ENCODE measurements around the gene PXYLP1.

The PXYLP1 gene

DNA sequence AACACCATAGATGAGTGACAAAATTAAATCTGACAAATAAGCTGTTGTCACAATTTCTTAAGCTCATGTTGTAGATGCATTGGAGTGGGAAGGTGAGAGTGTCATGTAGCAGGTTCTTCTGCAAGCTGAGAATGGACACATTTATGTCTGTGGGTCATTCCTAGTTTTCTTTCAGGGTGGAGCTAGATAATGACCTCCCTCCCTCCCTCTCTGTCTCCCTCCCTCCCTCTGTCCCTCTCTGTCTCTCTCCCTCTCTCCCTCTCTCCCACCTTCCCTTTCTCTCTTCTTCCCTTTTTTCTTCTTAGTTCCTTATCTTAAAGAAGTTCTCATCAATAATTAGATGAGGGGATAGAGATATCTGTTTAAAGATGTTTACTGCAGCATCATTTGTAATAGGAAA lies 36.0 kb downstream of the PXYLP1 start:
- DNase-seq (ENCODE audit: low spot score), result no peak
- TF ChIP-seq CTCF (IDR thresholded peaks at IDR 0.05; ENCODE audit: extremely low read depth, missing control alignments), result no peak

DNA sequence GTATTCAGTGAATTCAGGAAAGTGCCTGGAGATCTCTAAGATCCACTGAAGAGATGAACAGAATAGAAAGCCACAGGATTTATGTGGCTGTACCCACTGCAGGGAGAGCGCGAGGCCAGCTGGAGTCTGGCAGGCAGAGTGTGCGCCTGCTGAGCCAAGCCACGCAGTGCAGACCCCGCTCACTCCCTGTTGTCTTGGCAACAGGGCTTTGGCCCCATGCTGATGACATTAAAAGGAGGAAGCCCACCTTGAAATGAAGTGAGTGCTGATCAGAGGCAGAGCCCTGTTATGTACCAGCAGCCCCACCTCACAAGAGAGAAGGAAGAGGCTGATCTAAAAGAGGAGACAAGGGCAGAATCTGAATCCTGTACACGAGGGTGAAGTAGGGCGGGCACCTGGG lies 36.7 kb downstream of the PXYLP1 start:
- TF ChIP-seq CTCF (IDR thresholded peaks at IDR 0.05; ENCODE audit: extremely low read depth, missing control alignments), result no peak

DNA sequence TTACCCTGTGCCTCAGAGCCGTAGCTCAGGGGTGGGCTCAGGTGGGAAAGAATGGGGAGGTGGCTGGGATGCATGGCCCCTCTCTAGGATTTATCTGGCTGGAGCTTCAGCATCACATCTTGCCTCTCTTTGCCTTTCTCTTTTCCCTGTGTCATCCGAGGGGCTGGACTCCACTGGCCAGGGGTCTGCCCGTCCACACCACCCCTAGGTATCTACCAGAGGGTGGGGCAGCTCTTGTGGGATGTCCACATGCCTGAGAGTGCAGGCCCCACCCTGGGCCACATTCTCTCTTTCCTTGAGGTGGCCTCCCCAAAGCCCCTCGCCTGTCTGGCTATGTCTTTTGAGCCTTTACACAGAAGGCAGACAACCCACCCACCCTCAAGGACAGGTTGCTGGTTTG lies 37.2 kb downstream of the PXYLP1 start:
- DNase-seq (ENCODE audit: low spot score), result no peak
- TF ChIP-seq CTCF (IDR thresholded peaks at IDR 0.05; ENCODE audit: extremely low read depth, missing control alignments), result no peak

More for the DNA sequence above, 36.7 kb downstream of the PXYLP1 start:
- no peak for DNase-seq (ENCODE audit: low spot score)

GRCh38 chr3:141269961-141270360 lies 38.3 kb downstream of the PXYLP1 start:
- DNase-seq (ENCODE audit: low spot score), result no peak
- no peak for TF ChIP-seq CTCF (IDR thresholded peaks at IDR 0.05; ENCODE audit: extremely low read depth, missing control alignments)

GRCh38 chr3:141271279-141272030 lies 39.8 kb downstream of the PXYLP1 start:
- TF ChIP-seq CTCF (IDR thresholded peaks at IDR 0.05; ENCODE audit: extremely low read depth, missing control alignments), result no peak
- no peak for DNase-seq (ENCODE audit: low spot score)

DNA sequence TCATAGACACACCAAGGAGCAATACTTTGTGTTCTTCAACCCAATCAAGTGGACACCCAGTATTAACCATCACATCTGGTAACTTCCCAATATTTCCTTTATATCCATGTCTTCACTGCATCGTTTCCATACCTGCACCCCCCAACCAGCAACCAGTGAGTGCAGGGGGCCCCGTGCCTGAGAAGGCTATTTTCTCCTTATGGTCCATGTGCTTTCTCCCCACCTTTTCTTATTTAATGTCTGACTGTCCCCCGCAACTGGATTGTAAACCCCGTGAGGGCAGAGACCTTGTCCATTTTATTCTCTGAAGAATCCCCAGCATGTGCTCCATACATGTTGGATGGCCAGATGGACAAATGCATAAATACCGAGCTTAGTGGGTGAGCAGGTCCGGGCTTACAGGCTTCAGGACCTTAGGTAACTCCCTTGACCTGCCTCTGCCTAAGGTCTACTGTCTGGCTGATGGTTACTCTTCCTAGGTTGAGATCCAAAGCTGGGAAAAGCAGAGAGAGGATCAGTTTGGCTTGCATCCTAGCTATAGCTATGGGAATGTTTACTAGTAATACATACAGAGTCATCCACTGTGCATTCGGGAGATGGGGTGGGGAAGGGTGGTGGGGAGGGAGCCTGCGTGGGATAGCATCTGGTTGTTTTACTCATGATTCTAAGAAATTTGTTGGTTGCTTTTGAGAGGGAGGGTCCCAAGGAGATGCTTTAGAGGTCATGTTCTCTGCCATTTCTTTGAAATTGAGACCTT lies 41.5 kb downstream of the PXYLP1 start:
- TF ChIP-seq CTCF (IDR thresholded peaks at IDR 0.05; ENCODE audit: extremely low read depth, missing control alignments), result no peak
- no peak for DNase-seq (ENCODE audit: low spot score)

DNA sequence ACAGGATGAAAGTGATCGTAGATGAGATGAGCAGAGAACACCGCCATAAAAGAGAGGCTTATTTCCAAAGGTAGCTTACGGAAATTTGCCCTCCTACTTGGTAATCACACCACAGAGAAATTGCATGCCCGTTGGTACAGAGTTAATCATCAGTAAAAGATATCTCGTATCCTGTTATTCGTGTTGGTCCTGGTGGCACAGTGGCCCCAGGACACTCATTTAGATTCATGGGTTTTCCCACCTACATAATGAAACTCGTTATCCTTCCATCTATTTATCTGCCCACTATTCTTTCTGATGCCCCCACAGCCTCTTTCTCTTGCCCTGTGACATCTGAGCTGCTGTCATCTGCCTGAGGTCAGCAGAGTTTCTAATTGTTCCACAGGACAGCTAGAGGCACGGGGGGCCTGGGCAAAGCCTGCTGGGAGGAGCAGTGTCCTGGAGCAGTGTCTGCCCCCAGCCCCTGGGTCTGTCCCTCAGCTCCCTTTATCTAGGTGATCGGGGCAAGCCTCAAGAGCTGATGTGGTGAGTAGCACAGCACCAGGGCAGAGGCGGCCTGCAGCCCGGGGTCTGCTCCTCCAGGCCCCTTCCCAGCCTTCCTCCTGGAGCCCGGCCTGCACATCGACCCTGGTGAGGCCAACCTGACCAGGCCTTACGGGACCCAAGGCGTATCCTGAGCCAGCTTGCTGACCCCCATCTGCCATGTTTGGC lies 42.2 kb downstream of the PXYLP1 start:
- TF ChIP-seq CTCF (IDR thresholded peaks at IDR 0.05; ENCODE audit: extremely low read depth, missing control alignments), result no peak
- no peak for DNase-seq (ENCODE audit: low spot score)
